ENCODE data around the gene SCN3B.

SCN3B gene

GRCh38 chr11:123594921-123595320, 59.5 kb downstream of the SCN3B start:
- no peak for DNase-seq

GRCh38 chr11:123594188-123594901, 60.1 kb downstream of the SCN3B start:
- no peak for DNase-seq

- no peak for DNase-seq
These were observed 60.9 kb downstream of the SCN3B start for GRCh38 chr11:123593570-123593969.

DNA sequence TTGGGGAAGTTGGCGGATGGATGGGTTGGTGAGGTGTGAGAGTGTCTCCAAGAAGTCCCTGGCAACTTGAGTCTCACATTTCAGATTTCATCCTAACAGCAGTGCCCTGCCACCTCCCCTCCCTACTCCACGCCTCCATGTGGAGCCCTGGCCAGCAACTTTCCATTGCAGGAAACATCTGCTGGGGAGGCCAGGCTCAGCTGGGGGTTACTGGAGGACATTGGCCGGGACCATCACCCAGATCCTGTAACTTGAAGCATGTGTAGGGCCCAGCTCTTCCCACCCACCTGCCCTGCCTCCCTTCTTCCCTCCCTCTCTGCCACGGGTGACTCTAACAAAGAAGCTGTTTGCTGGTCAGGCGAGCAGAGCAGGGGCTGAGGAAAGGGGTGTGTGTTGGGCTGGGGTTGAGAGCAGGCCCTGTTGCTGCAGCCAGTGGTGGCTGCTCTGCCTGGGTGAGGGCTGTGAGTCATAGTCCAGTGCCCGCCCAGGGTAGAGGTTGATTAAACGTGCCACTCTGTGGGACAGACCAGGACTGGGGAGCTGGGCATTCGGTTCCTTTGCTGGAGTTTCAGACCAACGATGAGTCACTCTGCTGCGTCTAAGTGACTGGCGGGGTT, 64.0 kb downstream of the SCN3B start:
- no peak for DNase-seq

DNA sequence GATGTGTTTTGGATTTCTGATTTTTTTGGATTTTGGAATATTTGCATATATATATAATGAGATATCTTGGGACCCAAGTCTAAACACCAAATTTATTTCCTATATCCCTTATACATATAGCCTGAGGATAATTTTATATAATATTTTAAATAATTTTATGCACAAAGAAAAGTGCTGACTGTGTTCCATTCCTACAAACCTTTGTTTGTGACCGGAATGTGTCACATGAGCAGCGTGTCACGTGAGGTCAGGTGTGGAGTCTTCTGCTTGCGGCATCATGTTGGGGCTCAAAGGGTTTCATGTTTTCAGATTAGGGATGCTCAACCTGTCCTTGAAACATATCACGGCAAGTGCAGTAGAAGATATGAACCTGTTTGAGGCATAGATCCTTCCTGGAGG, 65.6 kb downstream of the SCN3B start:
- DNase-seq: no peak

GRCh38 chr11:123588117-123588863, 66.1 kb downstream of the SCN3B start:
- DNase-seq: no peak

DNA sequence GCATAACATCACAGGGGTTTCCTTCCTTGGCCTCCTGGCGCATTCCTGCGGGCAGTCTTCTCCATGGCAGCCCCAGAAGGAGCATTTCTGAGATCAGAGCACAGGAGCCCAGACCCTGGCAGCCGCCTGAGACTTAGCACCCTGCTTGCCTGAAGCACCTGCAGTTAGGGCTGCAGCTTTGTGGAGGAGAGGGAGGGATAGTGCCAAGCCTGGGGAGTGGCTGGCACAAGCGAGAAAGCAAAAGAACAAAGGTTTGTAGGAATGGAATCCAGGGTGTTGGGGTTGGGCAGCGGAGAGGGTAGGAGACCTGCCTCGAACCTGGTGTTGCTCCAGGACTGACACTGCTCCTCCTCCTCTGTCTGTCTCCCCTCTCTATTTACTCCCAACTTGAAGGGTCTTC, 66.9 kb downstream of the SCN3B start:
- no peak for DNase-seq

DNA sequence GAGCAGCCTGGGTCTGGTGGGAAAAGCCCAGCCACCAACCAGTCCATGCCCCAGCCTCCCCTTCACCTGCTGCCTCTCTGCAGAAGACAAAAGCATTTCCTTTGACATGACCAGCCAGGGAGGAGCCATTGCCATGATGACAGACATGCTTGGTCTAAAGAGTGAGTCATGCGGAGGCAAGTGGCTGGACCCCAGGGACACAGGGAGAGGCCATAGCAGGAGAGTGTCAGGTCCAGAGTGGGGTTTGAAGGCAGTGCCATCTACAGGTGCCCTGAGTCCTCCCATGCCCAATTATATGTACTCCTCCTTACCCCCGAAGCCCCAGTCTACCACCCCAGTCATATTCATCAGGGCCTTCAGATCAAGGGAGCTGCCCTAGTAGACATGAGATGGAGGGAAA, 67.4 kb downstream of the SCN3B start:
- DNase-seq: no peak

- no peak for DNase-seq
These were observed 67.9 kb downstream of the SCN3B start for GRCh38 chr11:123586568-123586967.

- DNase-seq: no peak
These were observed 68.7 kb downstream of the SCN3B start for GRCh38 chr11:123585706-123586105.

GRCh38 chr11:123585206-123585605, 69.2 kb downstream of the SCN3B start:
- DNase-seq: no peak

- DNase-seq: no peak
These were observed 69.7 kb downstream of the SCN3B start for GRCh38 chr11:123584737-123585136.

- DNase-seq: no peak
These were observed 70.2 kb downstream of the SCN3B start for GRCh38 chr11:123584186-123584585.

- DNase-seq: no peak
These were observed 71.4 kb downstream of the SCN3B start for GRCh38 chr11:123582992-123583504.

DNA sequence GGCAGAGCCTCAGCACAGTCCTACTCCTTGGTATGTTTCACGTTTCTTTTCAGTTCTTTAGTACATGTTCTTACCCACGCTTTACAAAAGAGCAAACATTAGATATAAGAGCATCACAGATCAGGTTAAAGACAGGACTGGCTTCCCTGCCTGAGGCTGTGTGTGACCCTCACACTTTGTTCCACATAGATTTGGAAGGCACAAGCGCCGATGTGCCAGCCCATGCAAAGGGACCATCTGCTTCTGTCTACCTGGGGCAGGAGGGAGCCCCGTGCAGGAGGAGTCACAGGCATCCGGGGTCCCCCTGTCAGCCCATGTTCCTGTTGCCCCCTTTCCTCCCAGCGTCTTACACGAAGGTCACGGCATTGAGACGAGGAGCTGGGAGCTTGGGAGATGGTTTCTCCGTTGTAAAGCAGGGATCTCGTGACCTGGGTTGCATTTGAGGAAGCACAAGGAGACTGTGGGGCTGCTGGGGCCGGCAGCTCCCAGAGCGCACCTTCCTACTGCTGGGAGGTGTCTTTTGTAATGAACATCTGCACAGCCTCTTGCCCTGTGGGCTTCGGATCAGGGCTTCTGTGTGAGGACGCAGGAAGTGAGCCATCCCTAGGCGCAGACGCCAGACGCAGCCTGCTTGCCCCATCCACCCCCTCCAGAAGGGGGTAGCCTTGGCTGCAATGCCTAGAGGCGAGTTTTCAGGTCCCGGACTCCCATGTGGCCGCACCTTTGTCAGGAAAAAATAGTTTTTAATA, 72.6 kb downstream of the SCN3B start:
- no peak for DNase-seq

GRCh38 chr11:123580557-123581275, 73.7 kb downstream of the SCN3B start:
- peak; percentile 68 to 70 for DNase-seq

- no peak for DNase-seq
These were observed 74.3 kb downstream of the SCN3B start for GRCh38 chr11:123580137-123580536.

GRCh38 chr11:123579482-123579812, 75.0 kb downstream of the SCN3B start:
- no peak for DNase-seq

Measured in NCI-H1930 (cell line).